ENCODE measurements around the gene GALP.
"Not testable (repeated sequence)": the region's sequence is repeated elsewhere in the genome, so short reads cannot be mapped to it uniquely, and the experiment has no call there.

Gene GALP

DNA sequence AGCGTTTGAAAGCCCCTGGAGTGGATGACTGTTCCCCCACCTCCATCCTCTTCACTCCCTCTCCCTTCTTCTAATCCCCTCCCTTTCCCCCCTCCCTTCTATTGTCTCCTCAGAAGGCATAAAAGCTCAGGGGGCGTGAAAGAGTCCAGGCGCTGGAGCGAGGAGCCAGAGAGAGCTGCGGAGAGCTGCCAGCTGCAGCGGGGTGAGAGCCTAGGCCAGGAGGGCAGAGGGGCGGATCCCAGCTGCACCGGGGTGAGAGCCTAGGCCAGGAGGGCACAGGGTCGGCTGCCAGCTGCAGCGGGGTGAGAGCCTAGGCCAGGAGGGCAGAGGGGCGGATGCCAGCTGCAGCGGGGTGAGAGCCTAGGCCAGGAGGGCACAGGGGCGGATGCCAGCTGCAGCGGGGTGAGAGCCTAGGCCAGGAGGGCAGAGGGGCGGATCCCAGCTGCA lies at the start of gene GALP:
TSS of gene GALP (plus strand) at position 148 of the 447 bp plus-strand sequence. CDS start 1,101 bp downstream, outside the sequence.
- not testable (repeated sequence) for TF ChIP-seq GATA2, GATA3 (IDR thresholded peaks at IDR 0.05; ENCODE audit: low read depth, low read length)

DNA sequence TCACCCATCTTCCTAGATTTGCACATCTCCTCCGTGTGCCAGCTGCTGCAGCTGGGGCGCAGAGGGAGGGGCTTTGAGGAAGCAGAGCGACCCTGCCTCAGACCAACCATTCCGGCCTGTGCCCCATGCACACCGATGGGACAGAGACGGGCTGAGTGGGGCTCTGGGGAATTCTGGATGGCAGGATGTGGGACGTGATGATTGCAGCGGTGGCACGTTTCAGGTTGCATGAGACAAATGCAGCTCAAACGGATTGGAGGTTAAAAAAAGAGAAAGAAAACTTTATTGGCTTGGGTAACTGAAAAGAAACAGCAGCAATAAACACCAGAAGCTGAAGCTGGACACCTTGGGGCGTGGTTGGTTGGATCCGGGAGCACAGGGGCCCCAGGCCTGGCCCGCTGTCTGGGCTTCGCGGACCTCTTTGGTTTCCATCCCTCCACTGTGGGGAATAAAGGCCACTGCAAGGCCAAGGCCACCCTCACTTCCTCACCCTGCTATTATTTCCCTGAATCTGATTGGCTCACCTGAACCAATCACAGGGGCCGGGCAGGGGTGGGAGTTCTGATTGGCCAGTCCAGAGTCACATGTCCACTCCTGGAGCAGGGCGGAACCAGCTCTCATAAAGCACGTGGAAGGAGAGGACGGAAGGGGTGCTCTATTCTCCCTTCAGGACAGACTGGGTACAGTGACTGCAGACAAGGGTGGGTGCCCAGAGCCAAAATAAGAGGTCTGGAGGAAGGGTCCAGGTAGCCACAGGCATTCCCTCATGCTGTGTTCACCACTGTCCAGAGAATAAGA lies 48.6 kb upstream of the GALP start:
- TF ChIP-seq GATA2 (IDR thresholded peaks at IDR 0.05; ENCODE audit: low read depth, low read length) = no peak
- TF ChIP-seq GATA3 (IDR thresholded peaks at IDR 0.05; ENCODE audit: low read depth, low read length) = no peak

DNA sequence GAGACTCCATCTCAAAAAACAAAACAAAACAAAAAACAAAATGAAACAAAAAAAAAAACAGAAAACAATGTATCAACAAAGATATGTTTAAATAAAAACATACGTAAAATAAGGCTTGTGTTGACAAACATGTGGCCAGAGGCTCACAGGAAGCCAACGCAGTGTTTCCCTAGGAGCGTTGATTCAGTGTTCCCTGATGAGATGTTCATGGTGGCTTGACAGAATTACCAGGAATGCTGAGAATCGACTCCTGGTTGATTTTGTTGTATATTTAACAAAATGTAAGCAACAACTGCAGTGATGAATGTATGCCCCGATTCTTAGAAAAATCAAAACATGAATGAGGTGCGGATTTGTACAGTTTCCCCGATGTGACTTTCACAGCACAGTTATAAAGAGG lies 45.8 kb upstream of the GALP start:
- TF ChIP-seq GATA3 (IDR thresholded peaks at IDR 0.05; ENCODE audit: low read depth, low read length) (no peak), GATA2 (IDR thresholded peaks at IDR 0.05; ENCODE audit: low read depth, low read length) (no peak)

DNA sequence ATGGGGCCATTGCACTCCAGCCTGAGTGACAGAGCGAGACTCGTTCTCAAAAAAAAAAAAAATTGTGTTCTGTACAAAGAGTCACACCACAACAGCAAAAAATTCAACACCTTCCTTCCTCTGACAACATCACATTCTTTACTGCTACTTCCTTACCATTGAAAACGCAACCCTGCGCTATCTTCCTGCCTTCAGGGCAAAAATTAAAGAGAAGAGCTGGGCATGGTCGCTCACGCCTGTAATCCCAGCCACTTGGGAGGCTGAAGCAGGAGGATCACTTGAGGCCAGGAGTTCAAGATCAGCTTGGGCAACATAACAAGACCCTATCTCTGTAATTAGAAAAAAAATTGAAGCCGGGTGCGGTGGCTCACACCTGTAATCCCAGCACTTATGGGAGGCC lies 44.2 kb upstream of the GALP start:
- TF ChIP-seq GATA3 (IDR thresholded peaks at IDR 0.05; ENCODE audit: low read depth, low read length) (no peak), GATA2 (IDR thresholded peaks at IDR 0.05; ENCODE audit: low read depth, low read length) (no peak)

DNA sequence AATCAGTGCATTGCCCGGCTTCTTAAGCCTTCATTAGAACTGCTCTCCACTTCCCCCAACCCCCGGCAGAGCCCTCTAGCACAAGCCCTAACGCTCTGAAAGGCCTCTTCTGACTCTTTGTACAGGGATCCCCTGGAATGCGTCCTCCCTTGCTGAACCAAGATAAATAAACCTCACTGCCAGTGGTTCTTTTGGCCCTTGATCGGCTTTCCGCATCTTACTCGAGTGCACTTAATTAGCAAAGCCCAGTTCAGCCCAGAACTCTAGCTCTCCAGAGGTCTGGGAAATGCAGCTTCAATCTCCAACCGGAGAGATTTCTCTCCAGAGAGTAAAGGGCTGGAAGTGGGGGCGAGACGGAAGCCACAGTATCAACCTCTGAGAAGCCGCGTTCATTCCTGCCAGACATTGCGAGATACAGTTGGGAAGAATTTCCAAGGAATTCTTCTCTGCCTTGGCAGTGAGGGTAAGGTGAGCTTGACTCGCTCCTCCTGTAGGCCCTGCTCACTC lies 43.4 kb upstream of the GALP start:
- TF ChIP-seq GATA3 (IDR thresholded peaks at IDR 0.05; ENCODE audit: low read depth, low read length) (no peak), GATA2 (IDR thresholded peaks at IDR 0.05; ENCODE audit: low read depth, low read length) (no peak)

DNA sequence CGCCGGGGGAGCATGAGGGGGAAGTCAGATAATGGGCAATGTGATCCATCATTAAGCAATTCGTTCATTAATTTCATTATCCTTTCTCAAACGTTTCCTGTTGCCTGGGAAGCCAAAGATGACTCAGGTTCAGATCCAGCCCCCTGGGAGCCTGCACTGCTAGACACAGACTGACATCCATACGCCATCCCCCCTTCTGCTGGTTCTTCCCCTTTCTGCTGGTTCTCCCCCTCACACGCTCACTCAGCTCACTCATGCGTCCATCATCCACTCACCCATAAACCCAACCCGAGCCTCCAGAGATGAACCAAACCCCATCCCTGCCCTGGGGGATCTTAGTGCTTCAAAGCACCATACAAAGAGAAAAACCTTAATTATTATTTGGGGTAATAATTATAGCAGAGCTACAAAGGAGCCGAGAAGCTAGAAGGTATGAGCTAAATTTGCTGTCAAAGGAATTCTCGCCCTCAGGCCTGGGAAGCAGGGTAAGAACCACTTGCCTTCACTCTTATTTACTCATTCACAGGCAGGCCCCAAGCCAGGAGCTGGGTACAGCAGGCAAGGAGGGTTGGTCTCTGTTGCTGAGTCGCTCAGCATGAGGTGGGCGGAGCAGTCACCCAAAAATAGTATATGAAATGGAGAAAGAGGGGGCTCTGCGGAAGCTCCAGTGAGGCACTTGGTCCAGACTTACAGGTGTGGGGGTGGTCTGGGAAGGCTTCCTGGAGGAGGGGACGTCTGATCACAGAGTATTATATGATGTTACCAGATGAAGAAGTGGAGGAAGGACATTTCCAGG lies 41.8 kb upstream of the GALP start:
- TF ChIP-seq GATA2 (IDR thresholded peaks at IDR 0.05; ENCODE audit: low read depth, low read length) (no peak), GATA3 (IDR thresholded peaks at IDR 0.05; ENCODE audit: low read depth, low read length) (no peak)

DNA sequence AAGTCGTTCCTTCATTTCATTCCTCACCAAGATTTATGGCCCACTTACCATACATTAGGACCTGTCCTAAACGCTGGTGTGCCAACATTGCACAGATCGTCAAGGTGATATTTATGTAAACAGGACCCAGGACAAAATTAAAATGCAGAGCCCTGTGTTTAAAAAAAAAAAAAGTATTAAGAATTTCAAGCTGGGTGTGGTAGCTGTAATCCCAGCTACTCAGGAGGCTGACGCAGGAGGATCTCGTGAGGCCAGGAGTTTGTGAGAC lies 41.2 kb upstream of the GALP start:
- TF ChIP-seq GATA2 (IDR thresholded peaks at IDR 0.05; ENCODE audit: low read depth, low read length) (no peak), GATA3 (IDR thresholded peaks at IDR 0.05; ENCODE audit: low read depth, low read length) (no peak)

DNA sequence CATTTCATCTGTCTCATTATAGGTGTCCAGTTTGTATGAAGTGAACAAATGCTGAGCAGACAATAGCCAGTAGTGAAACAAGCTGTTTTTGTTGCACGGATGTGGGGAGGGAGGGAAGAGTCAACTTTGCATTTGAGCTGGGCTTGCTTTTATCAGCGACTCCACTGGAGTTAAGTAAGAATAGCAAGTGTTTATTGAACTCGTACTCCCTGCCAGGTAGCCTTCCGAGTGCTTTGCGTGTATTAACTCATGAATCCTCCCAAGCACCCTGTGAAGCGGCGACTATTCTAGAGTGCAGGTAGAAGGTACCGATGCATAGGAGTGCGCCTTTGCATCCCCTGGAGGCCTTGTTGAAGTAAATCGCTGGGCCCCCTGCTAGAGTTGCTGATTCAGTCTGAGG lies 39.4 kb upstream of the GALP start:
- no peak for TF ChIP-seq GATA2 (IDR thresholded peaks at IDR 0.05; ENCODE audit: low read depth, low read length)
- no peak for TF ChIP-seq GATA3 (IDR thresholded peaks at IDR 0.05; ENCODE audit: low read depth, low read length)

DNA sequence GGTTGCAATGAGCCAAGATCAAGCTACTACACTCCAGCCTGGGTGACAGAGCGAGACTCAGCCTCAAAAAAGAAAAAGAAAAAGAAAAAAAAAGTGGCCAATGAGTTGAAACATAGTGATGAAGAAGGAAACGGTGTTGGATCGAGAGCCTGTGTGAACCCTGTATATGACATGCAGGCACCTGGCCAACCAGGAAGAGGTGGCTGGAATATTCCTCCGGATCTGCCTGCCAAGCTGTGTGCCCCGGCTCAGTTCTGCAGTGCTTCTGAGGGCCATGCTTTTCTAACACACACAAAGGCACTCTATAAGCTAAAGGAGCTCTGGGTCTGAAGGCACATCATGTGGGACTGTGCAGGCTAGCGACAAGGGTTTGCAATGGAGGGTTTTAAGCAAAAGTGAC lies 38.4 kb upstream of the GALP start:
- TF ChIP-seq GATA2 (IDR thresholded peaks at IDR 0.05; ENCODE audit: low read depth, low read length) (no peak), GATA3 (IDR thresholded peaks at IDR 0.05; ENCODE audit: low read depth, low read length) (no peak)

DNA sequence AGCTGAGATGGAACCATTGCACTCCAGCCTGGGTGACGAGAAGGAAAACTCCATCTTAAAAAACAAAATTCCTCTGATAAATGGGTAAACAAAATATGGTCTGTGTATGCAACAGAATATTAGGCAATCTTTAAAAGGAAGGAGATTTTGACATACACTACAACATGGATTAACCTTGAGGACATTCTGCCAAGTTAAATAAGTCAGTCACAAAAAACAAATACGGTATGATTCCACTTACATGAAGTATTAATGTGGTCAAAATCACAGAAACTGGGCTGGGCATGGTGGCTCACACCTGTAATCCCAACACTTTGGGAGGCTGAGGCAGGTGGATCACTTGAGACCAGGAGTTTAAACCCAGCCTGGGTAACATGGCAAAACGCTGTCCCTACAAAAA lies 37.7 kb upstream of the GALP start:
- TF ChIP-seq GATA2 (IDR thresholded peaks at IDR 0.05; ENCODE audit: low read depth, low read length) (no peak), GATA3 (IDR thresholded peaks at IDR 0.05; ENCODE audit: low read depth, low read length) (no peak)

DNA sequence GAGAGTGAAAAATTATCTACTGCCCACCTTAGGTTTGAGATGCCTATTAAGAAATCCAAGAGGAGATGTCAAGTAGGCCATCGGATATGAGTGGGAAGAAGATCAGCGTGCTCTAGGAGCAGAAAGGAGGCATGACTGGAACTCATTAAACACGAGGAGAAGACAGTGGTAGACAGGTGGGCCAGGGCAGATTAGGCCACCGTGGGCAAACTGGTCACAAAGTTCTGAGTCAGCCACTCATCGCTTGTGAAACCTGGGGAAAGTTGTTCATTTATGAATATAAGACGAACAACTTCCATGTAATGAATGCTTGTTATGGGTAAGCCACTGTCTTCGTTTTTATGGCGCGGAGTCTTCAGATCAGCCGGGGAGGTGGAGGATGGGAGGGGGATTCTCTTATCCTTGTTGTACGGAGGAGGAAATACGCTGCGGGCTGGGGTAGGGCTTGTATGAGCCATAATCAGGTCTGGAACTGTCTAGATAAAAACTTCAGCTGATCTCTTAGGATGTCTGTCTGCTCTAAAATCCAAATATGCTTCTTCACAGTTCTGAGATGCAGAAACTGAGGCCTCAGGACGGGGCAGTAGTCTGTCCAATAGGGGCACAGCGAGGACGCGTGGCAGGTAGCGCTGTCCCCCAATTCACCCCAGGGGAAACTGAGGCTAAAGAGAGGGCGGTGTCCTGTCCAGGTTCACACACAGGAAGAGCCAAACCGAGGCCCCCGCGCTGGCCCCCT lies 35.8 kb upstream of the GALP start:
- TF ChIP-seq GATA2 (IDR thresholded peaks at IDR 0.05; ENCODE audit: low read depth, low read length) (no peak), GATA3 (IDR thresholded peaks at IDR 0.05; ENCODE audit: low read depth, low read length) (no peak)

DNA sequence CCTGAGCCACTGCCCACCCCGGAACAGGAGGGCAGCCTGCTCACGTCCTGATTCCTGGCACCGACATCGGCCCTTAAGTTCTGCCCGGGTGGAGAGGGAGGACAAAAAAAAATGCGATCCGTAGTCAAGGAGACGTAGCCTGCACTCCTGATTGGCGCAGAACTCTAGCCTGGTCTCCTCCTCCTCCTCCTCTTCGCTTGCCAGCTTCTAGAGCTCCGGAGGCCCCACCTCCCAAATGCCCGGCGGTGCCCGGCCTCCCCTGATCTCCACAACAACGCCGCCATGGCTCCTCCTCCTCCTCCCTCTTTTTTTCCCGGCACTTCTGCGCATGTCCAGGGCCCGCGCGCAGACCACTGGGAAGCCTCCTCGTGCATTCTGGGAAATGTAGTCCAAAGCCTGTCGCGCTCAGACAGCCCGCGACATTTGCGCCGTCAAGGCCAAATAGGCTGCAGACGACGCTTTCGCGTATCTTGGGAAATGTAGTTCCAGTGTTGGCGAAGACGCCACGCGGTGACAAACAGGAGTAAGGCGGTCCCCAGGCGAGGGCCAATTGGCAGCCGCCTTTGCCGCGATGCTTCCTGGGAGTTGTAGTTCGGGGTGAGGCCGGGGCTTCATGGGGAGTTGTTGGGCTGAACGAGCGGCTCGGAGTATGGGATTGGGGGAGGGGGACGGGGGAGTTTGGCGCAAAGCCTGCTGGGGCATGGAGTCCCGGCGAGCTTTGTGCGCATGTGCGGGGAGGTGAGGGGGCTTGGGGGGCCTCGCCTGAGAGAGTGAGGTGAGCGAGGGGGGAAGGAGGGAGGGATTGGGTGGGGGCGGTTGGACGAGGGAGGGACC lies 35.0 kb upstream of the GALP start, which contains the start of gene ZNF444:
TSS of gene ZNF444 (plus strand) at position 705 of the 834 bp plus-strand sequence. CDS start 5,625 bp downstream, outside the sequence.
- TF ChIP-seq GATA2 (IDR thresholded peaks at IDR 0.05; ENCODE audit: low read depth, low read length) (no peak), GATA3 (IDR thresholded peaks at IDR 0.05; ENCODE audit: low read depth, low read length) (no peak)

DNA sequence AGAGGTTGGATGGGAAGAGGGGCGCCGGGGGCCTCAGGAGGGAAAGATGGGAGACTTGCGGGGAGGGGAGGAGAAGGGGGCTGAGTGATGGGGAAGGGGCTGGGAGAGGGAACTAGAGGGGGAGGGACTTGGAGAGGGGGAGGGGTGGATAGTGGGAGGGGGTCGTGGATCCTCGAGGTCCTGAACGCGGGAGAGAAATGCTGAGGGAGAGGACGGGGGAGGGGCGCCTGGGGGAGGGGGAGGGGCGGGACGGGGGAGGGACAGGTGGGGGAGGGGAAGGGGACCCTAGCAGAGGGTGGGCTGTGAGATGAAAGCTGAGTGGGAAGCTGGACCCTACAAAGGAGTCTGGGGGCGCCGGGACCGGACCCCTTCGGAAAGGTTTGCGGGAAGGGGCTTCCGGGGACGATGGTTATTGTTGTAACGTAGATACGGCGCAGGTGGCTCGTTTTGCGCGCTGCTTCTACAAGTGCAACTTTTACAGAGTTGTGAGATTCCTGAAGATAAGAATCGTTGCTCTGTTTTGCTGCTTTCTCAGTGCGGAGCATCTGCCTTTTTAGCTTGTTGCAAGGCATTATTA lies 34.3 kb upstream of the GALP start:
- TF ChIP-seq GATA2 (IDR thresholded peaks at IDR 0.05; ENCODE audit: low read depth, low read length) = peak; percentile 47
- TF ChIP-seq GATA3 (IDR thresholded peaks at IDR 0.05; ENCODE audit: low read depth, low read length) = no peak
